UCSD-AML1 (cell line): Measurements from ENCODE around the gene AKNAD1.

Experiments
- DNase-seq: peaks from one replicate; lab custom pipeline; 2025; ENCODE audit not compliant: unreplicated experiment; lab: John Stamatoyannopoulos, UW

AKNAD1 gene

DNA sequence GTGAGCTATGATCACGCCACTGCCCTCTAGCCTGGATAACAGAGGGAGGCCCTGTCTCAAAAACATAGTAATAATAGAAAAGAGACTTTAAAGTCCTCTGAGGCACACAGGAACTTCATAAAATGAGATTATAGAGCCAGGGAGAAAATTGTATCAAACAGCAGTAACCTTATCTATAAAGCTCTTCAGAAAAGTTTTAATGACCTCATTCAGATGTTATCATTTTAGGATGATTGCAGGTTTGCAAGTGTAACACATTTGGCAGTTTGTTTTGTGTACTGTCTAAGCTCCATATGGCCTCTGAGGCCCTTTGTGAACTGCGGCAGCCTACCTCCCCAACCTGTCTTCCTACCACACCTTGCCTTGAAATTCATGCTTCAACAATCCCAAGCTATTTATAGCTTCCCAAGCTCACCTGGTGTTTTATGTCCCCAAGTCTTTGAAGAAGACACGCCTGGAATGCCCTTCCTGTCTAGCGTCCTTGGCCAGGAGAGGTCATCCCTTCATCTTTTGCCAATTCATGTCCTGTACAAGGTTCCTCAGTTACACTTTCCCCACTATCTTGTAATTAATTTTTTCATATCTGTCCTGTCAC lies 8.5 kb upstream of the AKNAD1 start:
- DNase-seq: no peak

DNA sequence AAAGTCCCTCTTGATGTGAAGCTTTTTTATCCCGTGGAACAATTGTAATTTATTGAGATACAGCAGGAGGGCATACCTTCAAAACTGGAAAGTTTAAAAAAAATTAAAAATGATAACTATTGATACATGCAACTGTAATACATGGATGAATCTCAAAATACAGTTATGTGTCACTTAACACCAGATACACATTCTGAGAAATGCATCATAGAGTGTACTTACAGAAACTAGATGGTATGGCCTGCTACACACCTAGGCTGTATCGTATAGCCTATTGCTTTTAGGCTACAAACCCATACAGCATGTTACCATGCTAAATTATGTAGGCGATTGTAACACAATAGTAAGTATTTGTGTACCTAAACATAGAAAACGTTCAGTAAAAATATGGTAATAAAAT lies 7.1 kb upstream of the AKNAD1 start:
- DNase-seq: no peak

DNA sequence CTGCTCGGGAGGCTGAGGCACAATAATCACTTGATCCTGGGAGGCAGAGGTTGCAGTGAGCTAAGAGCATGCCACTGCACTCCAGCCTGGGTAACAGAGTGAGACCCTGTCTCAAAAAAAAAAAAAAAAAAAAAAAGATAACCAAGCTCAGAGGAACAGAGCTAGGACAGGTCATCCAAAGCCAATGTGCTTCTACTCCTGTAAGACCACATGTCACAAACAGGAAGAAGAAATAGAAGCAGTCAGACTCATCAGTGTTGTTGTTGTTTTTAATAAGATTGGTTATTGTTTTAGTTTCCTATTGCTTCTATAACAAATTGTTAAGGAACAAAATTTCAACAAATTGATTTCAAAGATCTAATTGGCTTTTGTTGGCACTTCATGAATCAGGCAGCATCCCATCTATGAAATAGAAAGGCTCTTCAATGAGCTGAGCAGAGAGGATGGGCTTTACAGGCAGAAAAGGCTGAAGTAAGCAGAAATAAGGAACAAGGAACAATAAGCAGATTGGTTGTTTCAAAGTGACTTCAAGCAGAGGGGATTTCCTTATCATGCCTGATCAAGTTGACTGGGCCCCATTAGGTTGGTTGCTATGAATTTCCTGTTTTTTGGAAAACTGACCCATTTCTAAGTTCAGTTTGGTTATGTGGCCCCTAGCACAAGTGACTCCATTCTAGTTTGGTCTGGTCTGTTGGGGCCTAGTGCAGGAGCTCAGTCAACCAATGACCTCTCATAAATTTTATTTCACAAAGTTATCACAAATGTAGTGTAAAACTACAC lies 6.0 kb upstream of the AKNAD1 start:
- DNase-seq: no peak

DNA sequence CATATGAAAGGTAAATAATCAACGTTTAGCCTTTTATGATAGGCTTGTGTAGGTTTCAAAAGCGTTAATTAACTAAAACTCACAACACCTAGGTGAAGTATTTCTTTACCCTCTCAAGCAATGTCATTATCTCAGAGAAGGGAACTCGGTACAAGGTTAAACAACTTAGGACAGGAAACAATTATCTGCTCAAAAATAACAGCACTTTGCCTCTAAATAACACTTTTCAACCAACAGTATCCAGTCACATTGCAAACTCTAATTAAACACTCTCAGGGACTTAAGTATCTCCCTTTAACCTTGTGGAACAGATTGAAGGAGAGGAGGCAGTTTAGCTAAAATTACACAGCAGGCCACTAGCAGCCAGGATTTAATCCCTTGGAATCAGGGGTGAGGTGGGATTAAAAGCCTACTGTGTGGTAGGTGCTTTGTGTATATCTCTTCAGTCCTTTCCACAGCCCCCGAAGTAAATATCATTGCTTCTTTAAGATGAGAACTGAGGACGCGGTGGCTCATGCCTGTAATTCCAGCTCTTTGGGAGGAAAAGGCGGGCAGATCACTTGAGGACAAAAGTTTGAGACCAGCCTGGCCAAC lies 5.2 kb upstream of the AKNAD1 start:
- DNase-seq: no peak

DNA sequence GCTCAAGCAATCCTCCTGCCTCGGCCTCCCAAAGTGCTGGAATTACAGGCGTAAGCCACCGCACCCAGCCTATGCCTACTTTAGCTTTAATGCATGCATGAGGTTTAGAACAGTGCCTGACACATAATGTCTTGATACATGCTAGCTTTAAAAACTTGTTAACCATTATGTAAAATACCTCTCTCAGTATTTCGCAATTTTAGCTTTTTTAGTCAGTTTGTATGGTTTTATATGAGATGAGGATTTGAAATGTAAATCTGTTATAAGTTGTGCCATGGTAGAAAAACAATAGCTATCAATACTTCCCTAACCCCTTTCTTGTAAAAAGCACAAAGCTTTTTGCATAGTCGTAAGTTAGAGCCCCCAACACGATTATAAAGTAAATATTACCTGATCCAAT lies 4.7 kb upstream of the AKNAD1 start:
- DNase-seq: no peak

DNA sequence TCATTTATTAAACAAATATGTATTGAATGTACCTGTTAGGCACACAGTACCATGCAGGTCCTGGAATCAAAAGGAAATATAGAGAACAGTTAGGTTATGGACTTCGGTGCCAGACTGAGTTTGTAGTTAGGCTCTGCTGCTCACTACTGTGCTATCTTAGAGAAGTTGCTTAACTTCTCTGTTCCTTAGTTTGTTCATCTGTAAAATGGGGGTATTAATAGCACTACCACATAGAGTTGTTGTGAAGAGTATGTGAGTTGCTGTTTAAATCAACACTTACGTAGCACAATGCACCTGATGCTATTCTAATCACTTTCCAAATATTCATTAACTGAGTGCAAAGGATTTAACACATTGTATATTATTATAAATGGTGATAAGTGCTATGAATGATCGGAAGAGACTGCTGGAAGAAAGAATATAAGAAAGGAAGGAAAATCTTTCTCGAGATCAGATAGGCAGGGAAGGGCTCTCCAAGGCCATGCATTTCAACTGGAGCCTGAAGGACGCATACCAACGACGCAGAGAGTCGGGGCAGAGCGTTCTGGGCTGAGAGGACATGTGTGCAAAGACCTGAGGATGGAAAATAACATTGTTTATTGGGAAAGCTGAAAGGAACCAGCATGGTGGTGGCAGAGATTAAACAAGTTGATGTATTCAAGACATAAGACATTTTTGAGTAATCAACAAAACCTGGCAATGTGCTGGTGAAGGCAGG lies 3.5 kb upstream of the AKNAD1 start:
- no peak for DNase-seq

DNA sequence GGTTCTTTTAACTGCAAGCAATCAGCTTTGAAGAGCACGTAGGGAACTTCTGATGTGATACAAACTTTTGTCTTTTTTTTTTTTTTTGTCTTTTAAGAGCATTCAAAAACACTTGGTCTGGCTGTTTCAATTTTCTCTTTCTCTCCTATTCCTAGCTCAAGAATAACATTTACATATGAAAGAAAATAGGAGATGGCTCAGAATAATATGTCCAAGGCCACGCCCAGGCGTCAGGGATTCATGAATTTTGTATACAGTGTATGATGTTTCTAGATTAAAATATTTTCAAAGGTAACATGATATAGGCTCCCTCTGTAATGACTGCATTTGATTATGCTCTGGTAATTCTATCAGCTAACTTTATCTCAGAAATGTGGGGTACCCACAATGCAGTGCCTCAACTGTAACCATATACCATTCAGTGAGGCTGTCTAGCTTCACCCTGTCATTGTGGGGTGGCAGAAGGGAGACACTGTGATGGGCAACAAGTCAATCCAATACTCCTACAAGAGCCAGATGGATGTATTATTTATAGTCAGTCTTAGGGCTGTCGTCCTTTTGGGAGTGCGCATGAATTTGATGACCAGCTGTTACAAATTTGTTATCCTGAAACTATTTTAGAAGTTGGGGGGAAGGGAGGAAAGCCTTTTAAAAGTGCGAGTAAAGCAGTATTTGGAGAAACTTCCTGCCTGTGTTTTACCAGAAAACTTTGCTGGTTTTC lies 1.5 kb upstream of the AKNAD1 start:
- no peak for DNase-seq

DNA sequence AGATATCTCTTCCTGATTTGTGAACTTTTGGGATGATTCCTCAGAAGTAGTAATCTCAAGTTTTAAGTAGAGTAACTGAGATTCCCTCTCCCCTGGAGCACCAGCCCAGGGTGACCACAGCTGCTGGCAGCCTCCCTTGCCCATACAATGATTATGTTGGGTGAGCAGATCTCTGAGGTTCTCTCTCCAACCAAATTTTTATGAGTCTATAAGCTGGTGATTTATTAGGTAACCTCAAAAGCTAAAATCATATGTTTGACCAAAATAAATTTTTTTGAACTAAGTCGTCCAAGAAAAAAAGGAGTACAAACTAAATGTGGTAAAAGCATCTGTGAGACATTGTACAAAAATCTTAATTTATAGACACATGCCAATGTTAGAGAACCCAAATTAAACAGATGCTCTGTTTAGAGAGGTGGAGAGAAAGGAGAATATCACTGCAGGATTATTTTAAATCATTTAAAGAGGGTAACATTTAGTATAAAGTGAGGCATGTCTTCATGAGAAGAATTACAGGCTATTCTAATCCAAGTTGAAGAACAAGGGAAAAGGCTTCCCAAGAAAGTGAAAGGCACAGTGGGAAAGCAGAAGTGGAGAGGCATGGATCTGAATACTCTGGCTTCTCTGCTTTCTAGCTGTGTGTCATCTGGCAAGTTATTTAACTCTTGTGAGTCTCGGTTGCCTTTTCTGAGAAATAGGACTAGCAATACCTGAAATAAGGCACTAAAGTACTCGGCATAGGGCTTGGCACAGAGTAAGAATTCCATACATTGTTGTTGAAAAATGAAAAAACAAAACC lies 2.5 kb downstream of the AKNAD1 start:
- DNase-seq: no peak

DNA sequence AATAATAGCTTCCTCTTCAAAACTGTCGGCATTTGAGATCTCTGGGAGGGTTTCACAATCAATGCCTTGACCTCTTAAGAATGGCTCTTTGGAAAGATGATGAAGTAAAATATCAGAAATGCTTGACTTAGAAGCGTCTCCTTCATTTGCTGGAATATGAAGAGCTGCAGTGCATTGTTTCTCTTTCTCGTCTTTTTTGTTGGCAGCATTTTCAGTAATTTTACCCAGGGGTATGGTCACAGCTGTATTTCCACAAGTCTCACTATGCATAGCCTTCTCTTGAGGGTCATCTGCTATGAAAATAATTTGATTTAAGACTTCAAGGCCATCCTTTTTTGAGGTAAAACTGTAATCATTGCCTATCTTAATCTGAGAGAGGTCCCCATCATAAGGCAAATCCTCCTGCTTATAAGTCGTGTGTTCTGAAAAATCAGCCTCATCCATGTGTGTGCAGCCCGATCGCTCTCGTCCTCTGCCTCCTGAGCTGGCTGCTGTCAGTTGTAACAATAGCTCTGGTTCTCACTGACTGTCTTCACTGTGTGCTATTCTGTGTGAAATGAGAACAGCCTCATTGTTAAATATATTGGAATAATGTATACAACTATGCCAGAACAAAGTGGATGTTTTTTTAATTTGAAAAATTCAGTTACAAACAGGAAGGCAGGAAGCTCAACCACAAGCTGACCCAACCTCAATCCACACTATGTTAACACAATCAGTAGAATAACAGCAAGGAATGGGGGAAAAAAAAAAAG lies 4.5 kb downstream of the AKNAD1 start:
- DNase-seq: no peak

DNA sequence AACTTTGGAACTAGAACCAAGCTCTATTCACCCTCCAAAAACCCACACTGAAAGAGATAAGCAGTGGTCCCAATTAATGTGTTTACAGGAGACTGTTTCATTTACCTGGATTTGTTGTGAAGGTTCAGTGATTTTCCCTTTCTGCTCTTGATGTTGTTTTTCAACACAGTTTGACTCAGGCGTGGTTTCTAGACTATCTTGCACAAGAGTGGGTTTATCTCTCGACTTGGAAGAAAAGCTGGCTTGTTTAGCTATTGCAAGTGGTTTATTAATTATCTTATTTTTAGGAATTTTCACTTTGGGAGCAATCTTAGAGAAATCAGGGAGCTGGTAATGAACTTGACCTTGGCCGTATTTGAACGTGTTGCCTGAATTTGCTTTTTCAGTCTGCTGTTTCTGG lies 5.3 kb downstream of the AKNAD1 start:
- no peak for DNase-seq

DNA sequence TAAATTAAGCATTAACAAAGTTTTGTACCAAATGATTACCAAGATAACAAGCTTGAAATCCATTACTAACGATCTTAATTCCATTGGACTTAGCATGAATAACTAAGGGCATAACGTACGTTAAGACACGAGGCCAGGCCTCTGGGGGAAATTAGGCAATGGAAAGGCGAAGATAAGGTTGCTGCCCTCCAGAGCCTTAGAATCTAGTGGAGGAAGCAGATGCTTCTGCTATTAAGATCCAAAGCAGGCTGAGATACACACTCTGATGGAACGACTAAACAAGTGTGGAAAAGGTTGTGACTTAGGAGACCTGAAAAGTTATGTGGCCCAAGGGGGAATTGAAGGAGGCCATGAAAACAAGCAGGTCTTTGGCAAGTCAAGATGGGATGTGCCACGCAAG lies 6.0 kb downstream of the AKNAD1 start:
- no peak for DNase-seq

DNA sequence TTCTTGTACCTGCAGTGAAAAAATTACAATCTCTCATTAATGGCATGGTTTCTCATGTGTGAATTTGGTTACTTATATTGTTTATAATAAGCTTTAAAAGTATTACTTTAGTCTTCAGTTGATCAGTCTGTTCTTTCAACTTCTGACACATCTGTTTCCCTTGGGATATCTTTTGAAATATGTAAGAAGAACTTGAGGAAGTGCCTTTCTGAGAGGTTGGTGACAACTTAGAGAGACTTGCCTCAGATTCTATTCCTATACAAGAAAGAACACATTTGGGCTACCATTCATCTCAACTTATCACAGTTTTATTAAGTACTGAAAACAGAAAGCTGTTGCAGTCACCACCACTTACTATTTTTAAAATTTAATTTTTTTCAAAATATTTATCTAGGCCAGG lies 8.1 kb downstream of the AKNAD1 start:
- DNase-seq: no peak

DNA sequence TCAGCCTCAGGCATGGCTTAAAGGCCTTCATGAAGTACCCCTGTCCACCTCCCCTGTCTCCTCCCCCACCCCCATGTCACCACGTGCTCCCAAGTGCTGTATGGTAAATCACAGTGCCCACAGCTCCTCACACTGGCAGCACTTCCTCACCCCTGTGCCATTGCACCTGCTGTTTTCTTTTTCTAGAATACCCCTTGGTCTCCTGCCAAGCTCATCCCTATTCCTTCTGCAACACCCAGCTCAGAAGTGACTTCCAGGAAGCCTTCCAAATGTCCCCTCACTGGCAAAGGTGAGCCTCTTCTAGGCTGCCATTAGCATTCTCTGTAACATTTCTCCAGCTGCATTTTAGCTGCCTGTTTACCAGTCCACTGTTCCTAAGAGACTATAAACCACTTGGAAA lies 9.4 kb downstream of the AKNAD1 start:
- no peak for DNase-seq

DNA sequence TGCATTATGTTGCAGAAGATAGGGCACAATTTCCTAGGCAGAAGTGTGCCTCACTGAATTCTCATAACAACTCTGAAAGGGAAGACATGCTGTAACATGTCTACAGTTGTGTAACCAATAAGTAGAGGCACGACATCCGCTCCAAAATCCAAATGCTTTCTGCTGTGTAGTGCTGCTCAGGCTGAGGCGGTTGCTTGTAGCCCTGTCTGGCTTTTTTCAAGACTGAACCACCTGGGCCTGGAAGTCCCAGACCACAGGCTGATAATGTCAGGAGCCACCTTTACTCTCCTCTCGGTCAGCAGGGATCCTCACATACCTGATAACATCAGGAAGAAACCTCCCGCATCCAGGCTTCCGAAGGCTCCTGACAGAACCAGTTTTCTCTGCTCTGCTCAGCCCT lies 10.9 kb downstream of the AKNAD1 start:
- DNase-seq: no peak

DNA sequence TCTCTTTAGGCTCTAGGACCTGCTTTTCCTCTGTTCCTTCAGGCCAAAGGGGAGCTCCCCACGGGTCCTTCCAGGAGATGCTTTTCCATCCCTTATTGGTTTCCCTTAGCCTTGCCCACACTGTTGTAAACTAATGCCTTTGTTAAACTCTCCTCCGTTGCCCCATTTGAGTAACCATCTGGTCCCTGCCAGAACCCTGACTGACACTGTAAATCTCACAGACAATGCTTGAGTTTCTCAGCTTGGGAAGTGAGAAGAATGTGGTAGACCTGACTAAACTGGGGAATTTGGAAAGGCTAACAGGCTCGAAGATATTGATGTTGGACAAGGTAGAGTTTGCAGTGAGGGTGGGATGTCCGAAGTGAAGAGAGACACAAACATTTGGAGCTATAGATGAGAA lies 11.4 kb downstream of the AKNAD1 start:
- no peak for DNase-seq

DNA sequence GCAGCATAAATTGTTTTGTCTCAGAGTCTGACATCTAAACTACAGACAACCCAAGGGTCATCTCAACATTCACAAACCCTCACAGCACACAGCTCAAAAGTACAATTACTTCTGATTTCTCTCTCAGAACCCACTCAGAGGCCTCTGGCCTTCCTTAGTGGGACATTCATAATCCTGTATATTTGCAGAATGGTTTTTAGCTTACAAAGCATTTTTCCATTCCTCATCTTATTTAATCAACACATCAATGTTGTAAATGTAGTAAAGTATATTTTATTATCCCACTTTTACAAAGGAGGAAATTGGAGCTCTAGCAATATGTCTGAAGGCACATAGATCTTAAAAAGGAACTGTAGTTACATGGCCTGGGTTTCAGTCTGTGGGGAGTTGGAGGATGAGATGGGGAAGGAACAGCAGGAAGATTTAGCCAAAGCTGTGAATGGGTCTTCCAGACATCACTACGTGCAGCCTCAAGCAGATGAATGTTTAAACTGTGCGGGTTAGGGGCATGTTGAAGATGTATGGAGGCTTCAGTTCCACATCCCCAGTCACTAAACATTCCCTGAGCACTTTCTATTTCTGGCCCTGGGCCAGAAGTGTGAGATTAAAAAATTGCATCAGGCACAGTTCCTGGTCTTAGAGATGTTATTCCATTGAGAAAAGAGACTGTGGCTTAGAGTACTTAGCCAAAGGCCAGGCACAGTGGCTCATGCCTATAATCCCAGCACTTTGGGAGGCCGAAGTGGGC lies 13.3 kb downstream of the AKNAD1 start:
- no peak for DNase-seq

DNA sequence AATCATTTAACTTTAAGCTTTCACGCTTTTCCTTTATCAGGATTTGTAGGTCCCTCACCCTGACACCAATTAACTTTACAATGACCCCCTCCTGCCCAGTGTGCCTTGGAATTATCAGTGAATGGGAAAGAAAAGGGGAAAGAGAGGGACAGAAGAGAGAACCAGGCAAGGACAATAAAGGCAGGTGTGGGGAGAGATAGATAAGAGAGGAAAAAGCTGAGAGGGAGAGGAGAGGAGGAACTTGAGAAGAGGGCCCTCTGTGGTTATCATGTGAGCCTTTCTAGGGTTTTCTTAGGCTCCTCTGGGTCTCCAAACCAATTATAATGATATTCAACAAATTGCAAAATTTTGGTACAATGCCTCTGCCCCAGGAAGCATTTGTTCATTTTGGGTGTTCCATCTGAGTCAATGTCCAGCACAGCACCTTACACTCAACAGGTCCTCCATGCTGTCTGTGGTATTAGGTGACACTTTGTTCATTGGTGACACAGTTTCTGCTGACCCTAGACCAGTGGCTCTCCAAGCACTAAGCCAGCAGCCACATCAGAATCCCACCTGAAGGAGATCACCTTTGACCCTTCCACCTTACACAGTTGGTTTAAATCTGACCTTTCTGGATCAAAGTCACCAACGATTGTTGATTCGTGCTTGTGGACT lies 14.2 kb downstream of the AKNAD1 start:
- DNase-seq: no peak

DNA sequence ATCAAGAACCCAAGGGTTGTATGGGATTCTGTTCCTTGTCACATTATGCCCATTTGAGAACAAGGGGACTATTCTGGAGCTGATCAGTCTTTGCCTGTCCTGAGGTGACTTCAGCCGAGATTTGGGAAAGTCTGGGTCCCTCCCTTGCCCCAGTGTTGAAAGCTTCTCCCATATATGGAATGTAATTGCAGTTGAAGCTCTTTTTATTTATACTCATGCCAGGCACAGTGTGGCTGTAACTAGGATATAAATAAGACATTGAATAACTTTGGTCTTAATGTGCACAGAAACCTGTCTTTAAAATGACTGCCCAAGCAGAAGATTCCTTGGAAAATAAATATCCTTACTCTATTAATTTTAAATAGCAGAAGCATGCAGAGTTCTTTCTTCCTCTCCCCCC lies 15.2 kb downstream of the AKNAD1 start:
- DNase-seq: no peak

DNA sequence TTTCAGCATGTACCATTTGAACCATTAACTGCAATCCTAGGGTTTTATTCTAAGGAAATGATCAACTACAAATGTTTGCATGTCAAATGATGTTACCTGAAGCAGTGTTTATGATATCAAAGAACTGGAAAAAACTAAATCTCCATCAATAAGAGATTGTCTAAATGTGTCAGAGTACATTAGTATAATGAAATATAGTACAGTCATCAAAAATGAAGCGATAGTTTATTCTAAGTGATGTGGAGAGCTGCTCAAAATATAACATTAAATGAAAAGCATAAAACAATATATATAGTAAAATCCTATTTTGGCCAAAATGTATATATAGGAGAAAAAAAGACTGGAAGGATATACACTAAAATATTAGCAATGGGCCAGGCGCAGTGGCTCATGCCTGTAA lies 24.0 kb downstream of the AKNAD1 start:
- no peak for DNase-seq
